ENCODE results near the gene MDM2. TPM values are rescaled to one million over a fixed set of nuclear protein-coding genes. Genes with fewer than 3 reads are reported as not detected.
A peak's percentile ranks its signal among the peaks of the same experiment; 100 is the strongest.

The MDM2 gene
- polyA plus RNA-seq, 3 donors: 16.2 to 39.9 (median 27.6) TPM

GRCh38 chr12:68767191-68767590, 40.8 kb upstream of the MDM2 start:
- H3K9me3 Mint-ChIP-seq: no peaks in the 10 kb centered on the region
- 93% methylated on average over 3 of the region's 7 CpGs for WGBS (ENCODE audit: insufficient coverage)
- H3K4me3 ChIP-seq (replicated peaks in 1 of 3; ENCODE audit: low read depth in 2 of 3, low read length in 3 of 3): no peak overlapping the region
- no peaks in the 10 kb centered on the region for H4K20me1 ChIP-seq (ENCODE audit: insufficient read depth, low read length)
- intact Hi-C loops (cut with micrococcal nuclease): no loop called here
- no peak overlapping the region for H2AFZ ChIP-seq (ENCODE audit: insufficient read depth, low read depth, low read length, poor library complexity, severe bottlenecking)
- H3K9me3 ChIP-seq (replicated peaks in 1 of 2; ENCODE audit: control insufficient read depth in 1 of 2, insufficient read depth in 1 of 2, low read length in 2 of 2): no peaks in the 10 kb centered on the region
- peaks cover 0 to 2% (median 0%) of the 10 kb centered on the region in 3 donors for H3K27me3 Mint-ChIP-seq (ENCODE audit: low read depth in 3 of 3)
- no peak overlapping the region for H3K4me2 ChIP-seq (replicated peaks; ENCODE audit: extremely low read depth, low read length, poor library complexity, severe bottlenecking)
- H3K27ac ChIP-seq (ENCODE audit: low read depth in 1 of 2, low read length in 2 of 2): no peak overlapping the region
- no peaks in the 10 kb centered on the region for H3K79me2 ChIP-seq (ENCODE audit: insufficient read depth, low read length)
- no peaks in the 10 kb centered on the region for H3K27me3 ChIP-seq (ENCODE audit: control insufficient read depth in 2 of 2, insufficient read depth in 2 of 2, low read length in 2 of 2)
- no peak for DNase-seq
- no peak overlapping the region for H3K9ac ChIP-seq (ENCODE audit: insufficient read depth, low read length, poor library complexity, severe bottlenecking)
- H3K4me1 ChIP-seq (ENCODE audit: control insufficient read depth in 1 of 2, insufficient read depth in 2 of 2, low read length in 2 of 2): no peaks in the 10 kb centered on the region
- H3K27ac Mint-ChIP-seq: peak overlapping the region in 2 of 7 donors; percentile 18 to 50
- no peak overlapping the region for H3K4me3 Mint-ChIP-seq
- TF ChIP-seq, protein P1, sequence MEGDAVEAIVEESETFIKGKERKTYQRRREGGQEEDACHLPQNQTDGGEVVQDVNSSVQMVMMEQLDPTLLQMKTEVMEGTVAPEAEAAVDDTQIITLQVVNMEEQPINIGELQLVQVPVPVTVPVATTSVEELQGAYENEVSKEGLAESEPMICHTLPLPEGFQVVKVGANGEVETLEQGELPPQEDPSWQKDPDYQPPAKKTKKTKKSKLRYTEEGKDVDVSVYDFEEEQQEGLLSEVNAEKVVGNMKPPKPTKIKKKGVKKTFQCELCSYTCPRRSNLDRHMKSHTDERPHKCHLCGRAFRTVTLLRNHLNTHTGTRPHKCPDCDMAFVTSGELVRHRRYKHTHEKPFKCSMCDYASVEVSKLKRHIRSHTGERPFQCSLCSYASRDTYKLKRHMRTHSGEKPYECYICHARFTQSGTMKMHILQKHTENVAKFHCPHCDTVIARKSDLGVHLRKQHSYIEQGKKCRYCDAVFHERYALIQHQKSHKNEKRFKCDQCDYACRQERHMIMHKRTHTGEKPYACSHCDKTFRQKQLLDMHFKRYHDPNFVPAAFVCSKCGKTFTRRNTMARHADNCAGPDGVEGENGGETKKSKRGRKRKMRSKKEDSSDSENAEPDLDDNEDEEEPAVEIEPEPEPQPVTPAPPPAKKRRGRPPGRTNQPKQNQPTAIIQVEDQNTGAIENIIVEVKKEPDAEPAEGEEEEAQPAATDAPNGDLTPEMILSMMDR (IDR thresholded peaks at IDR 0.05): no peak
- no peaks in the 10 kb centered on the region for H3K4me1 Mint-ChIP-seq
- peaks cover 23 to 44% of the 10 kb centered on the region in 2 donors for H3K36me3 Mint-ChIP-seq
- peaks cover 8 to 33% of the 10 kb centered on the region in 2 donors for H3K36me3 ChIP-seq (replicated peaks in 1 of 2; ENCODE audit: control insufficient read depth in 1 of 2, insufficient read depth in 2 of 2, low read length in 2 of 2)

DNA sequence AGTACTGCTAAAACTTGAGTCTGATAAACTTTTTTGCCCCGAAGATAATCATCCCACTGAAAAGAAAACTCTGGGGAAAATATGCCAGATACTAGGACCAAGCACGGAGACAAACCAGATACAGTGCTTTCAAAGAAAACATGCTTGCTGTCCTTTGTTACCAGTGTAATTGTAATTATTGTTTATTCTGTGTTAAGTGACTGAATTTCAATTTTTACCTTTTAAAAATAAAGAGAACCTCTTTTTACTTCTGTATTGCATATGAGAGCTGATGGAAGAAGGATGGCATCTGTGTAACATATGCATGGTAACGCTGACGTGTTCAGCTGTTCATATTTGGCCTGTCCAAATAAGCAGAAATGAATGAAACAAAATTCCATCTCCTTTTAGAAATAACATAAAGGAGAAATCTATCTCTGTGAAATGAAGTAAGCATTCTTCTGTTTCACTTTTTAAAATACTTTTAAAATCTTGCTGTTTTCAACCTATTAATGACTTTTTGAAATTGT, 39.5 kb upstream of the MDM2 start:
- no peaks in the 10 kb centered on the region for H3K79me2 ChIP-seq (ENCODE audit: insufficient read depth, low read length)
- Mint-ChIP-seq H3K4me1 (peaks cover 8% of the 10 kb centered on the region), H3K27ac (no peak overlapping the region), H3K27me3 (ENCODE audit: low read depth in 3 of 3) (no peaks in the 10 kb centered on the region), H3K9me3 (no peaks in the 10 kb centered on the region), H3K4me3 (no peak overlapping the region), H3K36me3 (peaks cover 18 to 33% of the 10 kb centered on the region in 2 donors)
- no peaks in the 10 kb centered on the region for H3K4me1 ChIP-seq (ENCODE audit: control insufficient read depth in 1 of 2, insufficient read depth in 2 of 2, low read length in 2 of 2)
- no peak overlapping the region for H3K4me2 ChIP-seq (replicated peaks; ENCODE audit: extremely low read depth, low read length, poor library complexity, severe bottlenecking)
- peaks cover 8 to 26% of the 10 kb centered on the region in 2 donors for H3K36me3 ChIP-seq (replicated peaks in 1 of 2; ENCODE audit: control insufficient read depth in 1 of 2, insufficient read depth in 2 of 2, low read length in 2 of 2)
- H3K27me3 ChIP-seq (ENCODE audit: control insufficient read depth in 2 of 2, insufficient read depth in 2 of 2, low read length in 2 of 2): no peaks in the 10 kb centered on the region
- no CpG with 5 or more reads among the region's 4 CpGs for WGBS (ENCODE audit: insufficient coverage)
- H2AFZ ChIP-seq (ENCODE audit: insufficient read depth, low read depth, low read length, poor library complexity, severe bottlenecking): no peak overlapping the region
- intact Hi-C loops (cut with micrococcal nuclease): no loop called here
- H4K20me1 ChIP-seq (ENCODE audit: insufficient read depth, low read length): no peaks in the 10 kb centered on the region
- TF ChIP-seq, protein P1 (IDR thresholded peaks at IDR 0.05): no peak
- no peak overlapping the region for H3K27ac ChIP-seq (ENCODE audit: low read depth in 1 of 2, low read length in 2 of 2)
- no peak overlapping the region for H3K4me3 ChIP-seq (replicated peaks in 1 of 3; ENCODE audit: low read depth in 2 of 3, low read length in 3 of 3)
- no peak overlapping the region for H3K9ac ChIP-seq (ENCODE audit: insufficient read depth, low read length, poor library complexity, severe bottlenecking)
- no peak for DNase-seq
- H3K9me3 ChIP-seq (replicated peaks in 1 of 2; ENCODE audit: control insufficient read depth in 1 of 2, insufficient read depth in 1 of 2, low read length in 2 of 2): no peaks in the 10 kb centered on the region
